GM12878 (cell line): ENCODE measurements around the gene PLTP. TPM values are rescaled to one million over a fixed set of nuclear protein-coding genes. Genes with fewer than 3 reads are reported as not detected.

Experiments
- ATAC-seq: fragments of 200-7000 bp; cut with Tn5 transposase; 3 replicates; pipeline ENCODE4 v1.9.1; 2020; ENCODE audit warnings: mild to moderate bottlenecking, moderate library complexity
- BruUV-seq: library from RNA; stranded (reverse); fragments of 400-500 nt; replicated peaks from 2 replicates; lab custom pipeline; 2021; lab: Mats Ljungman, UMichigan
- CTCF ChIA-PET: fragments of 300-600 bp; sonication (Branson Sonifier 250); formaldehyde crosslinking; extraction: SDS; loops from one replicate; lab custom pipeline; 2021; ENCODE audit warnings: inconsistent platforms; lab: Yijun Ruan, JAX
- POLR2A ChIA-PET: fragments of 350-600 bp; formaldehyde crosslinking; extraction: SDS; loops from one replicate; lab custom pipeline; 2021; ENCODE audit warnings: inconsistent platforms; lab: Charles Lee
- RAD21 ChIA-PET: fragments of 300-600 bp; sonication (Branson Sonifier 250); formaldehyde crosslinking; loops from one replicate; lab custom pipeline; 2023; ENCODE audit warnings: antibody characterized with exemption; ENCODE audit not compliant: unreplicated experiment; lab: Charles Lee
- SMC1A ChIA-PET: fragments of 300-600 bp; sonication (Branson Sonifier 250); formaldehyde crosslinking; loops from one replicate; lab custom pipeline; 2023; ENCODE audit not compliant: unreplicated experiment, uncharacterized antibody; lab: Charles Lee
- DNase-seq: peaks from one replicate; pipeline ENCODE4 v3.0.0-alpha.2; 2011; ENCODE audit warnings: low read depth, low spot score
- FAIRE-seq: peaks from 3 replicates; lab custom pipeline; 2011; peaks lifted over from hg19 to GRCh38; lab: Jason Lieb, UNC
- H2AFZ ChIP-seq: 2 replicates; pipeline ENCODE4 v1.6.0; 2011; ENCODE audit warnings: low read depth, low read length, control low read depth; ENCODE audit not compliant: control insufficient read depth
- H3K27ac ChIP-seq: 2 replicates; pipeline ENCODE4 v1.5.1; 2011; ENCODE audit warnings: control low read depth; ENCODE audit not compliant: control insufficient read depth, insufficient read depth
- H3K27me3 ChIP-seq, 2 experiments: replicated peaks in 1 of 2; 2 replicates each; pipeline versions ENCODE4 v1.6.0 to v1.6.1; 2011; ENCODE audit warnings: low read length in 1 of 2; ENCODE audit not compliant: control insufficient read depth in 2 of 2, insufficient read depth in 2 of 2
- H3K36me3 ChIP-seq, 2 experiments: 2 replicates each; pipeline ENCODE4 v1.5.1; 2011; ENCODE audit warnings: low read length in 1 of 2; ENCODE audit not compliant: control insufficient read depth in 2 of 2, insufficient read depth in 2 of 2
- H3K4me1 ChIP-seq: 2 replicates; pipeline ENCODE4 v1.6.1; 2011; ENCODE audit warnings: mild to moderate bottlenecking, low read length, moderate library complexity, mixed read lengths; ENCODE audit not compliant: control insufficient read depth, insufficient read depth
- H3K4me2 ChIP-seq: 2 replicates; pipeline ENCODE4 v1.6.0; 2011; ENCODE audit warnings: control low read depth; ENCODE audit not compliant: control insufficient read depth, insufficient read depth
- H3K4me3 ChIP-seq: fragments of 200-600 bp; sonication (generic); 2 replicates; pipeline ENCODE4 v1.5.1; 2016
- H3K79me2 ChIP-seq: 2 replicates; pipeline ENCODE4 v1.6.0; 2011; ENCODE audit warnings: low read length; ENCODE audit not compliant: control insufficient read depth, insufficient read depth
- H3K9ac ChIP-seq: 2 replicates; pipeline ENCODE4 v1.8.0; 2011; ENCODE audit warnings: low read length, control low read depth, mixed read lengths; ENCODE audit not compliant: control insufficient read depth, insufficient read depth
- H3K9me3 ChIP-seq: replicated peaks from 3 replicates; pipeline ENCODE4 v1.5.1; 2011; ENCODE audit warnings: mild to moderate bottlenecking, low read length; ENCODE audit not compliant: control insufficient read depth, insufficient read depth
- H4K20me1 ChIP-seq: 2 replicates; pipeline ENCODE4 v1.6.0; 2011; ENCODE audit not compliant: control insufficient read depth, insufficient read depth
- CHD4 ChIP-seq: fragments of 200-600 bp; sonication (generic); IDR thresholded peaks from 2 replicates; pipeline ENCODE4 v1.6.1; 2016; ENCODE audit warnings: mild to moderate bottlenecking
- CREB1 ChIP-seq: IDR thresholded peaks from 2 replicates; pipeline ENCODE4 v1.6.1; 2012; ENCODE audit warnings: low read depth, mild to moderate bottlenecking, inconsistent platforms
- ELK1 ChIP-seq: IDR thresholded peaks from 2 replicates; pipeline ENCODE4 v1.6.1; 2012; ENCODE audit warnings: low read depth, low read length, improper control_type of control experiment
- KDM1A ChIP-seq: fragments of 200-600 bp; sonication (generic); IDR thresholded peaks from 2 replicates; pipeline ENCODE4 v1.6.1; 2016; ENCODE audit warnings: borderline replicate concordance
- RB1 ChIP-seq: fragments of 450-650 bp; formaldehyde crosslinking; IDR thresholded peaks from 2 replicates; pipeline ENCODE4 v1.6.1; 2017; ENCODE audit warnings: mild to moderate bottlenecking, borderline replicate concordance
- TBL1XR1 ChIP-seq: IDR thresholded peaks from 2 replicates; pipeline ENCODE4 v1.6.1; 2012; ENCODE audit warnings: low read depth, low read length, improper control_type of control experiment
- ZNF24 ChIP-seq: fragments of 450-650 bp; IDR thresholded peaks from 2 replicates; pipeline ENCODE4 v1.6.1; 2017; ENCODE audit warnings: antibody characterized with exemption, mild to moderate bottlenecking
- WGBS: methylation state at CpG from one replicate; pipeline ENCODE4 v1.1.6; 2016; ENCODE audit warnings: low lambda C conversion rate; ENCODE audit not compliant: insufficient replicate concordance, insufficient coverage; ENCODE audit errors: missing lambda C conversion rate; 5-methylcytosine and 5-hydroxymethylcytosine counted together
- in situ Hi-C: fragments of 300-500 bp; cut with MboI; formaldehyde crosslinking; loops from 9 replicates; pipeline ENCODE4 v1.14.3; 2018; ENCODE audit warnings: mixed read lengths
- intact Hi-C: fragments of 100-400 bp; cut with micrococcal nuclease; formaldehyde crosslinking; loops from one replicate; pipeline ENCODE4 v1.14.2; 2022; ENCODE audit not compliant: unreplicated experiment
- polyA plus RNA-seq, 11 experiments: library from polyadenylated mRNA; depleted of rRNA in 4 of 11; unstranded in 6 of 11; stranded (reverse) in 5 of 11; fragments of >200 nt; fragmentation: Nextera tagmentation in 4 of 11; fragmentation: Illumina TruSeq in 1 of 11; extraction: Ambion mirVana in 4 of 11; extraction: Trizol in 1 of 11; gene quantifications; 1 replicate in 1 of 11; 2 replicates in 10 of 11; pipeline versions ENCODE4 v1.2.1 to v1.2.3, GENCODE V29; 2011 to 2016; ENCODE audit warnings: inconsistent platforms in 2 of 11, missing spikeins in 2 of 11, low read depth in 1 of 11
- total RNA-seq, 4 experiments: library from RNA; depleted of rRNA in 3 of 4; stranded (reverse); fragments of >200 nt in 3 of 4; fragmentation: Illumina TruSeq in 1 of 4; extraction: Trizol in 1 of 4; gene quantifications; 2 replicates each; pipeline versions ENCODE4 v1.2.1 to v1.2.3, GENCODE V29; 2013 to 2021
- TF ChIP-seq, protein P1 (sequence below): fragments of 450-650 bp; IDR thresholded peaks from 2 replicates; pipeline ENCODE4 v1.6.1; 2017; ENCODE audit warnings: antibody characterized with exemption, mild to moderate bottlenecking, moderate library complexity

Gene PLTP
- total and polyA plus RNA-seq, 10 of the 15 experiments (the other 5 are each of a cell fraction or from before 2014, with no cell fraction given): 1.6 to 17.0 (median 7.6) TPM

DNA sequence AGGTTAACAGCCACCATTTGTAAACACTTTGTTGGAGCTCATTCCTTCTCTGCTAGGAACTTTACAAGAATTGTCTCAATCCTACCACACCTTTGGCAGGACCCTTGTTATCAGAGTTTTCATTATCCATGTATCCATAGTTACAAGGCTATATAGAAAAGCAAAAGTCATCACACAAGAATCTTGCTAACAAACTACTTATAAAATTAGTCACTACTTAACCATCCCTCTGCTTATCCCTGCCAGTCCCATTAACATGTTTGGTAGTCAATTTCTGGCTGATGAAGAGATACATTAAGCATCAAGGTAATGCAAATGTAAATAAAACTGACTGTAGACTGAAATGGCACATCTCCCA lies 44.2 kb downstream of the PLTP start (continued):
- no peak for TF ChIP-seq ELK1
- no peak for TF ChIP-seq KDM1A
- no peak for TF ChIP-seq ZNF24
- no peak for TF ChIP-seq TBL1XR1
- no peak for TF ChIP-seq RB1
- TF ChIP-seq, protein P1, sequence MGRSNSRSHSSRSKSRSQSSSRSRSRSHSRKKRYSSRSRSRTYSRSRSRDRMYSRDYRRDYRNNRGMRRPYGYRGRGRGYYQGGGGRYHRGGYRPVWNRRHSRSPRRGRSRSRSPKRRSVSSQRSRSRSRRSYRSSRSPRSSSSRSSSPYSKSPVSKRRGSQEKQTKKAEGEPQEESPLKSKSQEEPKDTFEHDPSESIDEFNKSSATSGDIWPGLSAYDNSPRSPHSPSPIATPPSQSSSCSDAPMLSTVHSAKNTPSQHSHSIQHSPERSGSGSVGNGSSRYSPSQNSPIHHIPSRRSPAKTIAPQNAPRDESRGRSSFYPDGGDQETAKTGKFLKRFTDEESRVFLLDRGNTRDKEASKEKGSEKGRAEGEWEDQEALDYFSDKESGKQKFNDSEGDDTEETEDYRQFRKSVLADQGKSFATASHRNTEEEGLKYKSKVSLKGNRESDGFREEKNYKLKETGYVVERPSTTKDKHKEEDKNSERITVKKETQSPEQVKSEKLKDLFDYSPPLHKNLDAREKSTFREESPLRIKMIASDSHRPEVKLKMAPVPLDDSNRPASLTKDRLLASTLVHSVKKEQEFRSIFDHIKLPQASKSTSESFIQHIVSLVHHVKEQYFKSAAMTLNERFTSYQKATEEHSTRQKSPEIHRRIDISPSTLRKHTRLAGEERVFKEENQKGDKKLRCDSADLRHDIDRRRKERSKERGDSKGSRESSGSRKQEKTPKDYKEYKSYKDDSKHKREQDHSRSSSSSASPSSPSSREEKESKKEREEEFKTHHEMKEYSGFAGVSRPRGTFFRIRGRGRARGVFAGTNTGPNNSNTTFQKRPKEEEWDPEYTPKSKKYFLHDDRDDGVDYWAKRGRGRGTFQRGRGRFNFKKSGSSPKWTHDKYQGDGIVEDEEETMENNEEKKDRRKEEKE: no peak
- no peak for TF ChIP-seq CHD4

DNA sequence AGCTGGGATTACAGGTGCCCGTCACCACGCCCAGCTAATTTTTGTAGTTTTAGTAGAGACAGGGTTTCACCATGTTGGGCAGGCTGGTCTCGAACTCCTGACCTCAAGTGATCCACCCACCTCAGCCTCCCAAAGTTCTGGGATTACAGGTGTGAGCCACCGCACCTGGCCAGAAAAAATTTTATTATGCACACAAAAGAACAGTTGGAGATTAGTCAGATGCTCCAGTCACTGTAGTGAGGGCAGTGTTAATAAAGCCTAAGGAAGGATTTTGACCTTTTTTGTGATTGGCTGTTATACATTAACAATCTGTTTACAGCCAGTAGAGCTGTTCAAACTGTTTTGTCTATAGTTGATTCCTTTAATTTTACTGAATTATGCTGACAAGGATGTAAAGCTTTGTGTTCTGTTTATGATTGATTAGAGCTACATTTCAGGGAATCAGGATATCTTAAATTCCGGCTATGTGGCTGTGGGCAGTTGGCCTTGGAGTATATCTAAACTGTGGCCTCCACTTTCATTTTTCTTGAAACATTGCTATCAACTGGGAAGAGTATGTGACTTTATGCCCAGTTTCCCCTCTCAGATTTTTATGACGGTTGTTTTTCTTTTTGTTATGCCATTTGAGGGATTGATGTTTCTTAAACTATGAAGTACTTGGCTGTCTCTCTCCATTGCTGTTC lies 44.7 kb downstream of the PLTP start:
- Histone ChIP-seq H2AFZ (no peak overlapping the region), H3K9me3 (no peaks in the 10 kb centered on the region), H3K4me1 (no peaks in the 10 kb centered on the region), H3K27me3 (no peaks in the 10 kb centered on the region), H3K9ac (no peak overlapping the region), H3K4me2 (no peak overlapping the region), H3K27ac (no peak overlapping the region), H3K36me3 (no peaks in the 10 kb centered on the region), H4K20me1 (no peaks in the 10 kb centered on the region), H3K79me2 (no peaks in the 10 kb centered on the region), H3K4me3 (no peak overlapping the region)
- ATAC-seq: no peak
- SMC1A ChIA-PET: interaction anchor here (0.6 to 1.4 kb wide), 4 partner anchors 9 to 1638 kb away, joined by 3 to 5 read pairs (median 3); no protein-coding TSS in a partner anchor
- in situ Hi-C loops (no loop called here), intact Hi-C loops (no loop called here)
- POLR2A ChIA-PET: no interaction called here
- FAIRE-seq: no peak
- no peak for TF ChIP-seq CREB1
- CTCF ChIA-PET: interaction anchor here (0.7 to 1.4 kb wide), 2 partner anchors 14 to 60 kb away, joined by 3 to 4 read pairs; partner anchors contain the start of gene ZSWIM1
- no TSS peak for BruUV-seq
- RAD21 ChIA-PET: no interaction called here
- DNase-seq: no peak
- 99% methylated on average over 6 of the region's 6 CpGs for WGBS
